Karpas-422 (cell line): ENCODE results near the gene RMC1. TPM values are rescaled to one million over a fixed set of nuclear protein-coding genes. Genes with fewer than 3 reads are reported as not detected.

Experiments
- DNase-seq: peaks from one replicate; pipeline ENCODE4 v3.0.0-alpha.2; 2015
- H2AFZ ChIP-seq: fragments of 200-600 bp; sonication (generic); 2 replicates; pipeline ENCODE4 v1.6.1; 2014; ENCODE audit warnings: antibody characterized with exemption, low read length, mixed read lengths
- H3K27ac ChIP-seq: fragments of 200-600 bp; sonication (generic); 2 replicates; pipeline ENCODE4 v1.5.1; 2014; ENCODE audit warnings: mild to moderate bottlenecking, low read length, moderate library complexity
- H3K27me3 ChIP-seq: fragments of 200-600 bp; sonication (generic); 2 replicates; pipeline ENCODE4 v1.6.1; 2014; ENCODE audit warnings: low read length, mixed read lengths
- H3K36me3 ChIP-seq: fragments of 200-600 bp; sonication (generic); 2 replicates; pipeline ENCODE4 v1.6.1; 2014; ENCODE audit warnings: low read length, mixed read lengths; ENCODE audit not compliant: insufficient read depth
- H3K4me1 ChIP-seq: fragments of 200-600 bp; sonication (generic); 2 replicates; pipeline ENCODE4 v1.6.1; 2014; ENCODE audit warnings: mild to moderate bottlenecking, low read length, mixed read lengths
- H3K4me2 ChIP-seq: fragments of 200-600 bp; sonication (generic); 2 replicates; pipeline ENCODE4 v1.6.1; 2014; ENCODE audit warnings: low read length, low read depth, mild to moderate bottlenecking; ENCODE audit not compliant: poor library complexity, severe bottlenecking
- H3K4me3 ChIP-seq: fragments of 200-600 bp; sonication (generic); 2 replicates; pipeline ENCODE4 v1.5.1; 2014; ENCODE audit warnings: mild to moderate bottlenecking, antibody characterized with exemption, low read length, mixed read lengths
- H3K79me2 ChIP-seq: fragments of 200-600 bp; sonication (generic); 2 replicates; pipeline ENCODE4 v1.6.1; 2014; ENCODE audit warnings: mild to moderate bottlenecking, low read length, mixed read lengths
- H3K9ac ChIP-seq: fragments of 200-600 bp; sonication (generic); 2 replicates; pipeline ENCODE4 v1.6.0; 2014; ENCODE audit warnings: low read length
- H3K9me2 ChIP-seq: fragments of 200-600 bp; sonication (generic), shearing (Covaris generic); replicated peaks from 2 replicates; pipeline ENCODE4 v1.6.0; 2014; ENCODE audit warnings: mild to moderate bottlenecking, low read length, moderate library complexity; ENCODE audit not compliant: insufficient read depth
- H3K9me3 ChIP-seq: fragments of 300-700, 200-600 bp; sonication (generic); 2 replicates; pipeline ENCODE4 v1.6.1; 2014; ENCODE audit warnings: low read length, mixed read lengths
- H4K20me1 ChIP-seq: fragments of 200-600 bp; sonication (generic); 2 replicates; pipeline ENCODE4 v1.6.1; 2014; ENCODE audit warnings: mild to moderate bottlenecking, antibody characterized with exemption, low read length, low read depth; ENCODE audit not compliant: insufficient read depth
- total RNA-seq: library from RNA; depleted of rRNA; stranded (reverse); fragments of >200 nt; shearing (Covaris generic); gene quantifications from 2 replicates; pipeline ENCODE4 v1.2.3, GENCODE V29; 2014; ENCODE audit warnings: low replicate concordance

Gene RMC1
- total RNA-seq, 1 experiment from 2014 or later = 57.7 TPM

DNA sequence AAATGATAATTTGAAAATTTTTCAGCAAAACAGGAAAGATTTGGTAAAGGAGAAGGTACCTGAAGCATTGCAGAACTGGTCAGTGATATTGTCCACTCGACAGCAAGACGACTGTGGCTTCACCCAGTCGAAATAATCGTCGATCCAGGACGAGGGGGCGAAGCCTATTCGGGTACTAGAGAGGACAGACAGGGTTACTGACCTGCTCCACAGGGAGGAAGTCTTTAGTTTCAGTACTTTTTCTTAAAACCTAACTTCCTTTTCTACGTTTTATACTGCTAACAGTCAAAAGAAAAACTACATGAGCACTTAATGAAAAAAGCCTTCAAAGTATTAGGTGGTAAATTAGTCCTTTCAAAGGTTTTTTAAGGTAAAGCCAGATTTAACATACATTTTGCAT lies 36.0 kb downstream of the RMC1 start:
- no peak overlapping the region for H3K4me3 ChIP-seq
- H3K4me2 ChIP-seq = no peak overlapping the region
- no peak for DNase-seq
- no peaks in the 10 kb centered on the region for H3K79me2 ChIP-seq
- no peak overlapping the region for H3K9ac ChIP-seq
- no peaks in the 10 kb centered on the region for H3K27me3 ChIP-seq
- no peak overlapping the region for H3K27ac ChIP-seq
- H4K20me1 ChIP-seq = no peaks in the 10 kb centered on the region
- peaks cover 47% of the 10 kb centered on the region for H3K36me3 ChIP-seq
- H2AFZ ChIP-seq = no peak overlapping the region
- H3K9me3 ChIP-seq = no peaks in the 10 kb centered on the region
- H3K4me1 ChIP-seq = no peaks in the 10 kb centered on the region
- H3K9me2 ChIP-seq = no peaks in the 10 kb centered on the region

GRCh38 chr18:23539911-23540525 lies 36.7 kb downstream of the RMC1 start:
- H3K9ac ChIP-seq = no peak overlapping the region
- H3K9me3 ChIP-seq = no peaks in the 10 kb centered on the region
- no peak for DNase-seq
- no peak overlapping the region for H2AFZ ChIP-seq
- no peaks in the 10 kb centered on the region for H3K4me1 ChIP-seq
- no peak overlapping the region for H3K27ac ChIP-seq
- H3K36me3 ChIP-seq = peaks cover 48% of the 10 kb centered on the region
- H3K27me3 ChIP-seq = no peaks in the 10 kb centered on the region
- no peaks in the 10 kb centered on the region for H3K9me2 ChIP-seq
- H4K20me1 ChIP-seq = no peaks in the 10 kb centered on the region
- no peaks in the 10 kb centered on the region for H3K79me2 ChIP-seq
- H3K4me2 ChIP-seq = no peak overlapping the region
- no peak overlapping the region for H3K4me3 ChIP-seq

GRCh38 chr18:23540867-23541266 lies 37.6 kb downstream of the RMC1 start:
- Histone ChIP-seq H3K27ac (no peak overlapping the region), H4K20me1 (no peaks in the 10 kb centered on the region), H3K9me2 (no peaks in the 10 kb centered on the region), H3K4me2 (no peak overlapping the region), H3K79me2 (no peaks in the 10 kb centered on the region), H3K4me1 (no peaks in the 10 kb centered on the region), H3K9ac (no peak overlapping the region), H3K27me3 (no peaks in the 10 kb centered on the region), H3K9me3 (no peaks in the 10 kb centered on the region), H3K4me3 (no peak overlapping the region), H3K36me3 (peaks cover 46% of the 10 kb centered on the region), H2AFZ (no peak overlapping the region)
- no peak for DNase-seq

- H3K9me3 ChIP-seq = no peaks in the 10 kb centered on the region
- H2AFZ ChIP-seq = no peak overlapping the region
- no peak overlapping the region for H3K4me2 ChIP-seq
- H3K36me3 ChIP-seq = peaks cover 39% of the 10 kb centered on the region
- DNase-seq = no peak
- no peak overlapping the region for H3K27ac ChIP-seq
- no peak overlapping the region for H3K4me3 ChIP-seq
- no peak overlapping the region for H3K9ac ChIP-seq
- H3K79me2 ChIP-seq = no peaks in the 10 kb centered on the region
- no peaks in the 10 kb centered on the region for H3K9me2 ChIP-seq
- no peaks in the 10 kb centered on the region for H3K4me1 ChIP-seq
- H4K20me1 ChIP-seq = no peaks in the 10 kb centered on the region
- H3K27me3 ChIP-seq = no peaks in the 10 kb centered on the region
Observed at GRCh38 chr18:23541349-23542093, 38.2 kb downstream of the RMC1 start.

- Histone ChIP-seq H3K9me2 (no peaks in the 10 kb centered on the region), H3K9me3 (no peaks in the 10 kb centered on the region), H3K79me2 (no peaks in the 10 kb centered on the region), H3K4me1 (no peaks in the 10 kb centered on the region), H3K27me3 (no peaks in the 10 kb centered on the region), H3K9ac (no peak overlapping the region), H3K36me3 (peaks cover 38% of the 10 kb centered on the region), H4K20me1 (no peaks in the 10 kb centered on the region), H3K4me2 (no peak overlapping the region), H2AFZ (no peak overlapping the region), H3K4me3 (no peak overlapping the region), H3K27ac (no peak overlapping the region)
- DNase-seq = no peak
Observed at GRCh38 chr18:23542461-23542860, 39.1 kb downstream of the RMC1 start.

GRCh38 chr18:23545247-23545789 lies 42.0 kb downstream of the RMC1 start:
- H3K36me3 ChIP-seq = peaks cover 28% of the 10 kb centered on the region
- H3K9me2 ChIP-seq = no peaks in the 10 kb centered on the region
- no peaks in the 10 kb centered on the region for H3K27me3 ChIP-seq

GRCh38 chr18:23547306-23547705 lies 44.0 kb downstream of the RMC1 start:
- Histone ChIP-seq H3K4me2 (no peak overlapping the region), H3K9ac (no peak overlapping the region), H2AFZ (no peak overlapping the region), H4K20me1 (no peaks in the 10 kb centered on the region), H3K36me3 (peaks cover 25% of the 10 kb centered on the region), H3K4me3 (no peak overlapping the region), H3K4me1 (no peaks in the 10 kb centered on the region), H3K79me2 (no peaks in the 10 kb centered on the region), H3K27ac (no peak overlapping the region), H3K9me3 (no peaks in the 10 kb centered on the region), H3K27me3 (no peaks in the 10 kb centered on the region), H3K9me2 (no peaks in the 10 kb centered on the region)
- no peak for DNase-seq

More at GRCh38 chr18:23545247-23545789, 42.0 kb downstream of the RMC1 start:
- Histone ChIP-seq H2AFZ (no peak overlapping the region), H3K9ac (no peak overlapping the region), H3K4me3 (no peak overlapping the region), H3K79me2 (no peaks in the 10 kb centered on the region), H3K4me2 (no peak overlapping the region), H3K9me3 (no peaks in the 10 kb centered on the region), H4K20me1 (no peaks in the 10 kb centered on the region), H3K27ac (no peak overlapping the region), H3K4me1 (no peaks in the 10 kb centered on the region)
- no peak for DNase-seq

DNA sequence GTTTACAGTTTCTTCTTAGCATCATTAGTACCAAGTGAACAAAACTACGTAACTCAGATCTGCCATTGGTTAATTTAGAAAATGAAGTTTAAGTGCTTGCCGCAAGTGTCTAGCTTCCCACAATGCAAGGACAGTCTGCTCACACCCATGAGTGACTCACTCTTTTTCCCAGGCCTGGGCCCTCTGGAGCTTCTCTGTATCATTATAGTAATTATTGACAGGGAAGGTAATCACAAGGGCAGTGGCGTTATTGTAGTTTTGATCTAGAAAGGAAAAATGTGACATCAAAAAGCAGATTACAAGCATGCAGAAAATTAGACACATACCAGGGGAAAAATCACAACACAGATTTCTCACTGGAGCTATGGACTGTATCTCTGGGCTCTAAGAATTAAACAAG lies 44.5 kb downstream of the RMC1 start:
- no peak overlapping the region for H2AFZ ChIP-seq
- no peaks in the 10 kb centered on the region for H3K79me2 ChIP-seq
- DNase-seq = no peak
- H3K4me2 ChIP-seq = no peak overlapping the region
- peaks cover 28% of the 10 kb centered on the region for H3K36me3 ChIP-seq
- H3K9me2 ChIP-seq = no peaks in the 10 kb centered on the region
- no peak overlapping the region for H3K27ac ChIP-seq
- no peaks in the 10 kb centered on the region for H3K9me3 ChIP-seq
- no peaks in the 10 kb centered on the region for H3K27me3 ChIP-seq
- H3K4me1 ChIP-seq = no peaks in the 10 kb centered on the region
- no peak overlapping the region for H3K4me3 ChIP-seq
- no peak overlapping the region for H3K9ac ChIP-seq
- H4K20me1 ChIP-seq = no peaks in the 10 kb centered on the region
